HL-60/S4 treated with phorbol 12-myristate 13-acetate at 8.2 ng/mL for 4 days and 3 days (cell line): Measurements from ENCODE around the gene DDX51.

Experiments
- in situ Hi-C: fragments of 300-500 bp; cut with MboI; formaldehyde crosslinking; loops from 2 replicates; pipeline ENCODE4 v1.15.0; 2022; ENCODE audit warnings: low sequenced_read_pairs

The DDX51 gene

GRCh38 chr12:132094269-132094891 lies 49.7 kb downstream of the DDX51 start:
- in situ Hi-C loops = no loop called here

DNA sequence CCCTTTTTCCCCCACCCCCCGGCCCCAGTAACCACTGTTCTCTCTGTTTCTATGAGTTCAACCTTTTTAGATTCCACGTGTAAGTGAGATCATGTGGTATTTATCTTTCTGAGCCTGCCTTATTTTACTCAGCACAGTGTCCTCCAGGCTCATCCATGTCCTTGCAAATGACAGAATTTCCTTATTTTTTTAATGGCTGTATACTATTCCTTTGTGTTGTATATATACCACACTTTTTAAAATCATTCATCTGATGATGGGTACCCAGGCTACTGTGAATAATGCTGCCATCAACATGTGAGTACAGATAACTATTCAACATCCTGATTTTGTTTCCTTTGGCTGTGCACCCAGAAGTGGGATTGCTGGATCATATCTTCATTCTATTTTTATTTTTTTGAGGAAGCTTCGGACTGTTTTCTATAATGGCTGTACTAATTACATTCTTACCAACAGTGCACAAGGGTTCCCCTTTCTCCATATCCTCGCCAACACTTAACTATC lies 54.7 kb downstream of the DDX51 start:
- in situ Hi-C loops = no loop called here
